Stomach (tissue), 9 donors: ENCODE measurements around the gene KRTAP16-1. TPM values are rescaled to one million over a fixed set of nuclear protein-coding genes. Genes with fewer than 3 reads are reported as not detected.

Experiments used
- DNase-seq, 2 donors: peaks; one replicate each; pipeline versions ENCODE4 v3.0.0 to v3.0.0-alpha.2; 2013 to 2019
- H3K27ac ChIP-seq, 5 donors: fragments of 200-600 bp in 4 of 5; sonication (generic) in 4 of 5; one replicate each; pipeline ENCODE4 v1.5.1; 2013 to 2019; ENCODE audit warnings: mild to moderate bottlenecking in 1 of 5, moderate library complexity in 1 of 5
- H3K27me3 ChIP-seq, 3 donors: fragments of 200-600 bp; sonication (generic); one replicate each; pipeline ENCODE4 v1.5.1; 2017 to 2019; ENCODE audit warnings: mixed run types in 1 of 3
- H3K36me3 ChIP-seq, 4 donors: fragments of 200-600 bp; sonication (generic); 1 replicate in 3 of 4; 2 replicates in 1 of 4; pipeline ENCODE4 v1.5.1; 2016 to 2019
- H3K4me1 ChIP-seq, 4 donors: fragments of 200-600 bp; sonication (generic); one replicate each; pipeline ENCODE4 v1.5.1; 2016 to 2019
- H3K4me3 ChIP-seq, 4 donors: fragments of 200-600 bp; sonication (generic) in 3 of 4; one replicate each; pipeline ENCODE4 v1.5.1; 2016 to 2019; ENCODE audit warnings: mild to moderate bottlenecking in 1 of 4
- H3K9me3 ChIP-seq, 4 donors: fragments of 200-600 bp; sonication (generic); one replicate each; pipeline ENCODE4 v1.5.1; 2016 to 2019
- EP300 ChIP-seq: sonication (generic); formaldehyde crosslinking; IDR thresholded peaks from one replicate; pipeline ENCODE4 v1.6.1; 2017; ENCODE audit warnings: antibody characterized with exemption
- POLR2A ChIP-seq, 4 donors: fragments of 450-650 bp; IDR thresholded peaks; one replicate each; pipeline ENCODE4 v1.6.1; 2016; ENCODE audit warnings: antibody characterized with exemption in 4 of 4, control low read depth in 2 of 4, mild to moderate bottlenecking in 1 of 4, moderate library complexity in 1 of 4
- POLR2AphosphoS5 ChIP-seq, 3 donors: sonication (generic); formaldehyde crosslinking; IDR thresholded peaks; one replicate each; pipeline ENCODE4 v1.6.1; 2016; ENCODE audit warnings: antibody characterized with exemption in 3 of 3
- WGBS, 5 donors: extraction: QIAGEN DNeasy Blood & Tissue Kit in 3 of 5; methylation state at CpG; one replicate each; pipeline versions ENCODE4 v1.1.5 to v1.1.7; 2013 to 2018; 5-methylcytosine and 5-hydroxymethylcytosine counted together
- intact Hi-C: fragments of 100-400 bp; cut with DNase I; formaldehyde crosslinking; loops from one replicate; pipeline ENCODE4 v1.15.1; 2023; ENCODE audit warnings: low total_unique reads
- polyA plus RNA-seq, 3 donors: library from polyadenylated mRNA; stranded (reverse); fragments of 200-250 nt; gene quantifications; one replicate each; pipeline ENCODE4 v1.2.3, GENCODE V29; 2013
- total RNA-seq, 5 donors: library from RNA; depleted of rRNA; stranded (reverse); fragments of >200 nt; gene quantifications; one replicate each; pipeline versions ENCODE4 v1.1.0 to v1.2.3, GENCODE V29; 2014 to 2016
- TF ChIP-seq, protein P1 (sequence below), 7 experiments: fragments of 450-650 bp in 4 of 7; fragments of 200-600 bp in 3 of 7; sonication (generic) in 3 of 7; IDR thresholded peaks; one replicate each; pipeline ENCODE4 v1.5.1; 2016 to 2019; ENCODE audit warnings: antibody characterized with exemption in 7 of 7, control low read depth in 2 of 7, mild to moderate bottlenecking in 1 of 7
- donor health status: healthy with polysubstance abuse.
- donor health status: Bipolar disorder and iron deficiency.
- donor health status: healthy.

The KRTAP16-1 gene
- total and polyA plus RNA-seq, 8 donors: not detected

DNA sequence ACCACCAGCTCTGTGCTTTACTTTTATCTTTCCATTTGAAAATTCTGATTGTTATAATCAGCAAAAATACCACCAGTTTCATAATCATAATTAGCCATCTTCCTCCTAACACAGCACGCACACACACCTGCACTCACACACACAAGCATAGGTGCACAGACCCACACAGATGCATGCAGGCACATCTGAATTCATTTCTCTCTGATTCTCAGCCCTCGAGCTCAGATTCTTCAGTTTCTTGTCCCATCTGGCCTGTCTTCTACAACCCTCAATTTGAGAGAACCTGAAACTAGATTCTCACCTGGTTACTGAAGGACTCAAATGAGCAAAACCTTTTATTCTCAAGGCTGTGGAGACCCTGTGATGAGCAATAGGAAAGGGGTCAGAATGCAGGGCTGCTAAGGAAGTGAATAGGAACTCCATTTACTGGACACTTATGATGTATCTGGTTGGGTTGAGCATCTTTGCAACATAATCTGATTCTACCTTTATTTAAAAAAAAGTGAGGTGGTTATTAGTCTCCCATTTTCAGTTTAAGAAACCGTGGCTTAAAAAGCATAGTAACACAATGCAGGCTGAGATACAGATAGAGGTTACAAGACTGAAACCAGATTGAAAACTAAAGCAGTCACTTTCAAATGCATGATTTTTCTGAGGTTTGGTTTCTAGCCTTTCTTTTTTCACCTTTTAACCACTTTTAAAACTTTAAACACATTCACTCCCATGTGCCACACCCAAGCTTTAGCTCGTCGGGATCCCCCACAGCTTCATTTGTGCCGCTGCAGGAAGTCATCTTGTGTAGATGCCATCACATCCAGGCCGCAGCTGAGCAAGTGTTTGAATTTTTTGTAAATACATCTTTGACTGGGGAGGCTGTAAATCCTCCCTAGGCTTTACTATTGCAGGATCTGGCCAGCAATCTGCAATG lies 32.1 kb upstream of the KRTAP16-1 start:
- Histone ChIP-seq H3K9me3 (peaks cover 0 to 17% (median 10%) of the 10 kb centered on the region in 4 donors), H3K27ac (no peak overlapping the region), H3K36me3 (no peaks in the 10 kb centered on the region), H3K4me3 (no peak overlapping the region), H3K4me1 (peaks cover 0 to 12% (median 6%) of the 10 kb centered on the region in 4 donors), H3K27me3 (no peaks in the 10 kb centered on the region)
- no peak for DNase-seq
- intact Hi-C loops: no loop called here
- no peak for TF ChIP-seq POLR2A (IDR thresholded peaks at IDR 0.05)
- TF ChIP-seq, protein P1, sequence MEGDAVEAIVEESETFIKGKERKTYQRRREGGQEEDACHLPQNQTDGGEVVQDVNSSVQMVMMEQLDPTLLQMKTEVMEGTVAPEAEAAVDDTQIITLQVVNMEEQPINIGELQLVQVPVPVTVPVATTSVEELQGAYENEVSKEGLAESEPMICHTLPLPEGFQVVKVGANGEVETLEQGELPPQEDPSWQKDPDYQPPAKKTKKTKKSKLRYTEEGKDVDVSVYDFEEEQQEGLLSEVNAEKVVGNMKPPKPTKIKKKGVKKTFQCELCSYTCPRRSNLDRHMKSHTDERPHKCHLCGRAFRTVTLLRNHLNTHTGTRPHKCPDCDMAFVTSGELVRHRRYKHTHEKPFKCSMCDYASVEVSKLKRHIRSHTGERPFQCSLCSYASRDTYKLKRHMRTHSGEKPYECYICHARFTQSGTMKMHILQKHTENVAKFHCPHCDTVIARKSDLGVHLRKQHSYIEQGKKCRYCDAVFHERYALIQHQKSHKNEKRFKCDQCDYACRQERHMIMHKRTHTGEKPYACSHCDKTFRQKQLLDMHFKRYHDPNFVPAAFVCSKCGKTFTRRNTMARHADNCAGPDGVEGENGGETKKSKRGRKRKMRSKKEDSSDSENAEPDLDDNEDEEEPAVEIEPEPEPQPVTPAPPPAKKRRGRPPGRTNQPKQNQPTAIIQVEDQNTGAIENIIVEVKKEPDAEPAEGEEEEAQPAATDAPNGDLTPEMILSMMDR (IDR thresholded peaks at IDR 0.05): no peak
- no peak for TF ChIP-seq EP300
- no peak for TF ChIP-seq POLR2AphosphoS5 (IDR thresholded peaks at IDR 0.05)
- WGBS, 5 donors: 69 to 80% (median 75%) methylated on average over 7 of the region's 7 CpGs

- WGBS, 5 donors: 45 to 53% (median 47%) methylated on average over 3 of the region's 3 CpGs
- no peak for DNase-seq
- Histone ChIP-seq H3K27me3 (no peaks in the 10 kb centered on the region), H3K4me1 (peaks cover 0 to 12% (median 6%) of the 10 kb centered on the region in 4 donors), H3K27ac (no peak overlapping the region), H3K4me3 (no peak overlapping the region), H3K9me3 (peaks cover 0 to 17% (median 10%) of the 10 kb centered on the region in 4 donors), H3K36me3 (no peaks in the 10 kb centered on the region)
- TF ChIP-seq, protein P1 (IDR thresholded peaks at IDR 0.05): no peak
- TF ChIP-seq POLR2AphosphoS5 (IDR thresholded peaks at IDR 0.05) (no peak), POLR2A (IDR thresholded peaks at IDR 0.05) (no peak), EP300 (no peak)
- intact Hi-C loops: no loop called here
Observed at GRCh38 chr17:41340494-41340893, 31.4 kb upstream of the KRTAP16-1 start.

DNA sequence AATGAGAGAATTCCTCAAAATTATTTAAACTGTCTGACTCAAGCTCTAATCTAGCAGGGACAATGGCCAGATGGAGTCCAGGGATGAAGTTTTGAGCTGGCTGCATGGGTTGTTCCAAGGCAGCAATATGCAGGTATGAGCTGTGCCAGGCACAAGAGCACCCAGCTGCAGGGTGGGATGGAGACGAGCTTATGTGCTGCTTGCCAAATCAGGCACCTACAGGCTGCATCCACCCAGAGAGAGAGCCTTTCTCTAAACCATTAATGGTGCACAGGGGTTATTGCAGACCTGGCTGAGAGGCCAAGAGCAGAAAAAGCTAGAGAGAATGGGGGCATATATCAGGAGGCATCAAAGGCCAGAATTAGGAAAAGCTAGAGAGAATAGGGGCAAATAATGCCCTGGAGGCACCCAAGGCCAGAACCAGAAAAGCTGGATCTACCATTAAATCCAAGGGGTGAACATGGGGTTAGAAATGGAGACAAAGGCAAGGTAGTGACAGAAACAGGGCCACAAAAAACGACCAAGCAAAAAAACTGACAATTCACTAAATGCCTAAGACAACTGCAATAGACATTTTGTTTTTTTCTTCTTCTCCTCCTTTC lies 30.6 kb upstream of the KRTAP16-1 start:
- 49 to 74% (median 50%) methylated on average over 2 of the region's 2 CpGs for WGBS, 5 donors
- H3K9me3 ChIP-seq: peaks cover 0 to 17% (median 10%) of the 10 kb centered on the region in 4 donors
- H3K27ac ChIP-seq: no peak overlapping the region
- H3K27me3 ChIP-seq: no peaks in the 10 kb centered on the region
- no peak for DNase-seq
- TF ChIP-seq POLR2A (IDR thresholded peaks at IDR 0.05): no peak
- TF ChIP-seq POLR2AphosphoS5 (IDR thresholded peaks at IDR 0.05): no peak
- no peak for TF ChIP-seq EP300
- TF ChIP-seq, protein P1 (IDR thresholded peaks at IDR 0.05): no peak
- H3K4me3 ChIP-seq: no peak overlapping the region
- intact Hi-C loops: no loop called here
- no peaks in the 10 kb centered on the region for H3K36me3 ChIP-seq
- H3K4me1 ChIP-seq: peaks cover 0 to 12% (median 6%) of the 10 kb centered on the region in 4 donors

GRCh38 chr17:41338961-41339485 lies 29.9 kb upstream of the KRTAP16-1 start:
- TF ChIP-seq, protein P1 (IDR thresholded peaks at IDR 0.05): no peak
- TF ChIP-seq POLR2AphosphoS5 (IDR thresholded peaks at IDR 0.05): no peak
- 21 to 32% (median 25%) methylated on average over 5 of the region's 5 CpGs for WGBS, 5 donors
- H3K4me1 ChIP-seq: peaks cover 0 to 12% (median 6%) of the 10 kb centered on the region in 4 donors
- H3K4me3 ChIP-seq: no peak overlapping the region
- H3K36me3 ChIP-seq: no peaks in the 10 kb centered on the region
- peaks cover 0 to 17% (median 10%) of the 10 kb centered on the region in 4 donors for H3K9me3 ChIP-seq
- intact Hi-C loops: no loop called here
- H3K27me3 ChIP-seq: no peaks in the 10 kb centered on the region
- DNase-seq: peak in 1 of 2 donors; percentile 46
- no peak overlapping the region for H3K27ac ChIP-seq
